AG09309 (cell line): ENCODE data around the gene CMPK2.
A peak's percentile ranks its signal among the peaks of the same experiment; 100 is the strongest.

Source experiments
- DNase-seq: peaks from one replicate; pipeline ENCODE4 v3.0.0-alpha.2; 2010; ENCODE audit warnings: low read depth
- H3K4me3 ChIP-seq: 2 replicates; pipeline ENCODE4 v1.5.1; 2011; ENCODE audit warnings: mild to moderate bottlenecking, low read depth, low read length, moderate library complexity; ENCODE audit not compliant: control insufficient read depth
- CTCF ChIP-seq: IDR thresholded peaks from 2 replicates; pipeline ENCODE4 v1.5.1; 2011; ENCODE audit warnings: mild to moderate bottlenecking, low read depth, low read length, inconsistent platforms; ENCODE audit not compliant: insufficient read depth, control insufficient read depth; ENCODE audit errors: missing control alignments

CMPK2 gene

GRCh38 chr2:6833300-6833604, 32.5 kb downstream of the CMPK2 start:
- DNase-seq, result no peak
- TF ChIP-seq CTCF, result no peak
- no peak overlapping the region for H3K4me3 ChIP-seq

DNA sequence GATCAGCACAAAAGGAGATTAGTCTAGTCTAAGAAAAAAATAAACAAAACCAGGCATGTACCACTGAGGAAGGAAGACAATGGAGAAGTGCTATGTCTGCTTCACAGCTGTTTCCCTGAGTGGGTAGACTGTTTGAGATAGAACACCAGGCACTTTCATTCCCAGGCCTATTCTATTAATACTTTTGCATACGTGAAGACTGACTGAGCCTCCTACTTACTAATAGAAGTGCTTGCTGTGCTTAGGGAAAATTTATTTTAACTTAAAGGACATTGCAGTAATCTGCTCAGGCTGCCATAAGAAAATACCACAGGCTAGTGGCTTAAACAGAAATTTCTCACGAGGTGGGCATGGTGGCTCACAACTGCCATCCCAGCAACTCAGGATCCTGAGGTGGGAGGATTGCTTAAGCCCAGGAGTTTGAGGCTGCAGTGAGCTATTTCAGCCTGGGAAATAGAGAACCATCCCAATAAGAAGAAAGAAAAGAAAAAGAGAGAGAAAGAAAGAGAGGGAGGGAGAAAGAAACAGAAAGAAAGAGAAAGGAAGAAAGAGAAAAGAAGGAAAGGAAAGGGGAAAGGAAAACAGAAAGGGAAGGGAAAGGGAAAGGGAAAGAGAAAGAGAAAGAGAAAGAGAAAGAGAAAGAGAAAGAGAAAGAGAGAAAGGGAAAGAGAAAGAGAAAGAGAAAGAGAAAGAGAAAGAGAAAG, 33.0 kb downstream of the CMPK2 start:
- DNase-seq, result no peak
- no peak overlapping the region for H3K4me3 ChIP-seq
- TF ChIP-seq CTCF, result no peak

DNA sequence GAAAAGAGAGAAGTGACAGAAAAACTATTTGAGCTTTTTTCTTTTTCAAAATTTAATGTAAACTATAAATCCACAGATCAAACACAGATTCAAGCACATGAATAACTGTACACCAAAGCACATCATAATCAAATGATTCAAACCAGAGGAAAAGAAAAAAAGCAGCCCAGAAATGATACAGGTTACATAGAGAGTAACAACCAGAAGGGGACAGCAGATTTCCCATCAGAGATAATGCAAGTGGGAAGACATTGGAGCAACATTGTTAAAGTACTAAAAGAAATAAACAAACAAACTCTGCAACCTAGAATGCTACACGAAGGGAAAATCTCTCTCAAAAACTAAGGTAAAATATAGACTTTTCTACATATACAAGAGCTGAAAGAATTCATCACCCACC, 34.5 kb downstream of the CMPK2 start:
- TF ChIP-seq CTCF, result no peak
- DNase-seq, result no peak
- H3K4me3 ChIP-seq, result no peak overlapping the region

DNA sequence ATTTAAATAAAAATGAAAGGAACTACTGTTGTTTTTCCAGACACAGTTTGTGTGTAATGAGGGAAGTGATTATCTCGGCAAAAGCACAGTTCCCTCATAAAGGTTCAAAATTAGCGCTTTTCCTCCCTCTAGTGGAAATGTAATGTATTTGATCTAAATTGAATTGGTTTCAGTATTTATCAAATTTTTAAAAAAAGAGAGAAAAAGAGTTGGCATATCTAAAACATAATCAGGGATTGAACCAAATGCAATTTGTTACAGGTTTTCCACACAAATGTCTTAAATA, 37.5 kb downstream of the CMPK2 start:
- no peak overlapping the region for H3K4me3 ChIP-seq
- peak; percentile 46 for TF ChIP-seq CTCF
- DNase-seq, result no peak

DNA sequence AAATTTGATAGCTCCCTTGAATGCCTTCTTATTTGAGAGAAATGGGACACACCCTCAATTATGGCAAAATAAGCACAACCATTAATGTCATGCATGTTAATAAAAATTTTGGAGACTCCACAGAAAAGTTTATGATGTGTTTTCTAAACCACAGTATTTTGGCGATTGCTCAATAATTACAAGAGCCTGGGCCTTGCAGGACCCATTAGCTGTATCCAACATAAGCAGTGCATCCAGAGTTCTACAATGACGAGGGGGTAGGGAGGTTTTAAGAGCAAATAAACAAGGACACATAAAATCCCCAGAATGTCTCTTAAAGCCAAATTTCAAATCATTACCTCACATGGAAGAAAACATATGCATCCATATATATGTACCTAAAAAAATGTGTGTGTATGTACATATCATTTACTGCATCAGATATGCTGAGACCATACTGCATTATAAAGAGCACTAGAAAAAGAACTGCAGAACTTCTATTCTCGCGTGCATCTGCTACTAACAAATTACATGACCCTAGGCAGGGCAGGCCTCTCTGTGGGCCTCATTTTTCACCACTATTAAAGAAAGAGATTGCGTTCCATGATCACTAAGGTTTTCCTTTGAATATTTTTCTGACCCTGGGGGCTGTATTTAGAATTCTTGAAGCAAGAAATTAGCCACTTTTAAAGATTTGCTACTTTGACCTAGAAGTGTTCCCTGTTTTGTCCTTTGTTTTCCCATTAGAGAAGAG, 38.0 kb downstream of the CMPK2 start:
- no peak for DNase-seq
- H3K4me3 ChIP-seq, result no peak overlapping the region
- no peak for TF ChIP-seq CTCF

- no peak overlapping the region for H3K4me3 ChIP-seq
- no peak for DNase-seq
- TF ChIP-seq CTCF, result peak; percentile 50
Observed at GRCh38 chr2:6826081-6826913, 39.4 kb downstream of the CMPK2 start.
